Measurements from ENCODE around the gene RALGAPB.

- TF ChIP-seq GATA2 (IDR thresholded peaks at IDR 0.05; ENCODE audit: low read depth, low read length), result no peak
- no peak for TF ChIP-seq GATA3 (IDR thresholded peaks at IDR 0.05; ENCODE audit: low read depth, low read length)
Measured at GRCh38 chr20:38435555-38435939, 37.1 kb upstream of the RALGAPB start.
